GM23338 (cell line): ENCODE results near the gene OR5AU1.

Experiments used
- CREB1 ChIP-seq: fragments of 250-450 bp; sonication (Bioruptor Pico); IDR thresholded peaks from 2 replicates; pipeline ENCODE4 v1.5.0; 2020; ENCODE audit warnings: low read depth, mild to moderate bottlenecking, moderate library complexity
- EZH2phosphoT487 ChIP-seq: fragments of 200-600 bp; sonication (generic); IDR thresholded peaks from one replicate; pipeline ENCODE4 v1.8.1; 2018; ENCODE audit warnings: antibody characterized with exemption; ENCODE audit not compliant: unreplicated experiment
- POLR2AphosphoS5 ChIP-seq: IDR thresholded peaks from 2 replicates; pipeline ENCODE4 v1.6.1; 2016; ENCODE audit warnings: antibody characterized with exemption, low read depth
- TF ChIP-seq, protein P1 (sequence below), 2 experiments: fragments of 200-600 bp in 1 of 2; sonication (generic) in 1 of 2; conservative IDR thresholded peaks; 2 replicates each; pipeline versions ENCODE4 v1.5.1 to v1.6.1; 2016 to 2017; ENCODE audit warnings: antibody characterized with exemption in 2 of 2, low read depth in 2 of 2, mild to moderate bottlenecking in 2 of 2, moderate library complexity in 1 of 2

DNA sequence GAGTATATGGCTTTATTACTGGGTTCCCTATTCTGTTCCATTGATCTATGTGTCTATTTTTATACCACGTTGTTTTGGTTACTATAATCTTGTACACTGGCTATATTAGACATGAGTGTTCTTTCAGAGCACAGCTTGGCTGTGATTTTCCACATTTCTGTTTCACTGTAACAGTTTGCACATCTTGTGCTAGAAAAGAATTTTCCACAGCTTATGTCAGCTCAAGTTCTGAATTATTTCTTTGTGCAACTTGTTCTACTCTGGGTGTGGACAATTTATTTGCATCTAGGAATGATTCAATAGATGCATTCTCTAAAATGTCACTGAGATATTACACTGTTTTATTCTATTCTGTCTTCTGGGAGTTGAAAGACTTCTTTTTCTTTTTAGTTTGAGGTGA is 28.4 kb upstream of the OR5AU1 start:
- TF ChIP-seq, protein P1, sequence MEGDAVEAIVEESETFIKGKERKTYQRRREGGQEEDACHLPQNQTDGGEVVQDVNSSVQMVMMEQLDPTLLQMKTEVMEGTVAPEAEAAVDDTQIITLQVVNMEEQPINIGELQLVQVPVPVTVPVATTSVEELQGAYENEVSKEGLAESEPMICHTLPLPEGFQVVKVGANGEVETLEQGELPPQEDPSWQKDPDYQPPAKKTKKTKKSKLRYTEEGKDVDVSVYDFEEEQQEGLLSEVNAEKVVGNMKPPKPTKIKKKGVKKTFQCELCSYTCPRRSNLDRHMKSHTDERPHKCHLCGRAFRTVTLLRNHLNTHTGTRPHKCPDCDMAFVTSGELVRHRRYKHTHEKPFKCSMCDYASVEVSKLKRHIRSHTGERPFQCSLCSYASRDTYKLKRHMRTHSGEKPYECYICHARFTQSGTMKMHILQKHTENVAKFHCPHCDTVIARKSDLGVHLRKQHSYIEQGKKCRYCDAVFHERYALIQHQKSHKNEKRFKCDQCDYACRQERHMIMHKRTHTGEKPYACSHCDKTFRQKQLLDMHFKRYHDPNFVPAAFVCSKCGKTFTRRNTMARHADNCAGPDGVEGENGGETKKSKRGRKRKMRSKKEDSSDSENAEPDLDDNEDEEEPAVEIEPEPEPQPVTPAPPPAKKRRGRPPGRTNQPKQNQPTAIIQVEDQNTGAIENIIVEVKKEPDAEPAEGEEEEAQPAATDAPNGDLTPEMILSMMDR (conservative IDR thresholded peaks at IDR 0.05; ENCODE audit: low read depth in 2 of 2): no peak
- no peak for TF ChIP-seq EZH2phosphoT487
- no peak for TF ChIP-seq POLR2AphosphoS5
- no peak for TF ChIP-seq CREB1 (CRISPR knock-in tag)
